ENCODE data around the gene EPB41L2.

The EPB41L2 gene

DNA sequence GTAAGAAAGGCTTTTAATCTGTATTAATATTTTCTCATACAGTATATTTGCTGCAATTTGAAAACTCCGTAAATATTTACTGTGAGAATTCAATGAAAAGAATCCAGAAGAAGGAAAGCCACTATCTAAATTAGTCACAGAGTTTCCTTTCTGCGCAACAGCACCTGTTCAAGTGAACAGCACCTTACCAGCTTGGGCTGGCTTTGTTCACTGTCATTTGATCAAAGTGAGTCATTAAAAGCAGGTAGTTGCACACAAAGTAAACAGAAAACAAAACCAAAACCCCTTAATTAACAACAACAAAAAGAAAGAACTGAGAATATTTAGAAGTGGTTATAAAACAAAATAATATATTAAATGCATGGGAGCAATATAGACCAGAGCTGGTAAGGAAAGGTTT, 223.0 kb downstream of the EPB41L2 start:
- Histone ChIP-seq H3K4me3 (ENCODE audit: low read length in 2 of 2) (no peak overlapping the region), H3K27me3 (ENCODE audit: control insufficient read depth in 2 of 2, insufficient read depth in 2 of 2, low read length in 2 of 2) (no peaks in the 10 kb centered on the region), H3K9me3 (ENCODE audit: control insufficient read depth in 2 of 2, low read length in 2 of 2) (no peaks in the 10 kb centered on the region), H3K9ac (ENCODE audit: low read depth in 1 of 2, low read length in 2 of 2) (no peak overlapping the region), H3K4me1 (ENCODE audit: control insufficient read depth in 2 of 2, insufficient read depth in 2 of 2, low read length in 2 of 2) (no peaks in the 10 kb centered on the region), H3K36me3 (ENCODE audit: control insufficient read depth in 2 of 2, insufficient read depth in 2 of 2, low read length in 2 of 2) (peaks cover 0 to 2% of the 10 kb centered on the region in 2 donors), H3K27ac (ENCODE audit: low read depth in 2 of 2, low read length in 2 of 2) (no peak overlapping the region)

DNA sequence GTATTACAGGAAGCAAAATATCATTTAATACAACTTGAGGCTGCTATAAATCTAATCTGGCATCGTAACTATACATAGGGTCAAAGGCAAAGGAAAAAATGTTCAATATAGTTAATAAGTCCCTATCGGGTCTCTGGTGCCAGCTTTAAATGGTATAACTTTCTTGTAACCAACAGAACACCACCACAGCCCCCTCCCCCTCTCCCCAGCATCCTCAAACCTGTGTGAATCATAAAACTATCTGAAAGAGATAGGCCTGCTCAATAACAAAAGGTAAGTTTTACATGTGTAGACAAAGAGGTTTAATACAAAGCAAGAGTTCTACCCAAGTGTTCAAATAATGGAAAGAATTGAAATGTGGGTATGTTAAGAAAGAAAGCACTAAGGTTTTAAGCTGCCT, 223.7 kb downstream of the EPB41L2 start:
- no peaks in the 10 kb centered on the region for H3K9me3 ChIP-seq (ENCODE audit: control insufficient read depth in 2 of 2, low read length in 2 of 2)
- no peak overlapping the region for H3K4me3 ChIP-seq (ENCODE audit: low read length in 2 of 2)
- H3K36me3 ChIP-seq (ENCODE audit: control insufficient read depth in 2 of 2, insufficient read depth in 2 of 2, low read length in 2 of 2): peaks cover 0 to 2% of the 10 kb centered on the region in 2 donors
- no peaks in the 10 kb centered on the region for H3K27me3 ChIP-seq (ENCODE audit: control insufficient read depth in 2 of 2, insufficient read depth in 2 of 2, low read length in 2 of 2)
- no peak overlapping the region for H3K9ac ChIP-seq (ENCODE audit: low read depth in 1 of 2, low read length in 2 of 2)
- no peaks in the 10 kb centered on the region for H3K4me1 ChIP-seq (ENCODE audit: control insufficient read depth in 2 of 2, insufficient read depth in 2 of 2, low read length in 2 of 2)
- H3K27ac ChIP-seq (ENCODE audit: low read depth in 2 of 2, low read length in 2 of 2): no peak overlapping the region

DNA sequence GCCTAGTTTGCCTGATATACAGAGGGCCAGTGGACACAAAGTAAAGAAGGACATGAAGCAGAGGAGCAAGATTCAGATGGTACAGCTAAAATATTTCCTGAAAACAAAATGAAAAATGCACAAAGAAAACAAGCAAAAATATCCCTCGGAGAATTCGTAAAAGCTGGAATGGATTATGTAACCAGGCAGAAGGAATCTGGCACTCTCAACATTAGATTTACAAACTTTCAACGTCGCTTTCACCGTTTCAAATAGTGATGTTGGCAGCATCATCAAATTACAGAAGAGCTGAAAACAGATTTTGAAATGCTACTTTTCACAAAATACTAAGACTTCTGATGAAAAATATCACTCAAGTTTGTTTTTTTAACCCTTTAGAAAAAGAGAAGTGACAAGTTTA, 224.1 kb downstream of the EPB41L2 start:
- Histone ChIP-seq H3K27me3 (ENCODE audit: control insufficient read depth in 2 of 2, insufficient read depth in 2 of 2, low read length in 2 of 2) (no peaks in the 10 kb centered on the region), H3K9me3 (ENCODE audit: control insufficient read depth in 2 of 2, low read length in 2 of 2) (no peaks in the 10 kb centered on the region), H3K9ac (ENCODE audit: low read depth in 1 of 2, low read length in 2 of 2) (no peak overlapping the region), H3K4me3 (ENCODE audit: low read length in 2 of 2) (no peak overlapping the region), H3K36me3 (ENCODE audit: control insufficient read depth in 2 of 2, insufficient read depth in 2 of 2, low read length in 2 of 2) (peaks cover 0 to 2% of the 10 kb centered on the region in 2 donors), H3K27ac (ENCODE audit: low read depth in 2 of 2, low read length in 2 of 2) (no peak overlapping the region), H3K4me1 (ENCODE audit: control insufficient read depth in 2 of 2, insufficient read depth in 2 of 2, low read length in 2 of 2) (no peaks in the 10 kb centered on the region)

DNA sequence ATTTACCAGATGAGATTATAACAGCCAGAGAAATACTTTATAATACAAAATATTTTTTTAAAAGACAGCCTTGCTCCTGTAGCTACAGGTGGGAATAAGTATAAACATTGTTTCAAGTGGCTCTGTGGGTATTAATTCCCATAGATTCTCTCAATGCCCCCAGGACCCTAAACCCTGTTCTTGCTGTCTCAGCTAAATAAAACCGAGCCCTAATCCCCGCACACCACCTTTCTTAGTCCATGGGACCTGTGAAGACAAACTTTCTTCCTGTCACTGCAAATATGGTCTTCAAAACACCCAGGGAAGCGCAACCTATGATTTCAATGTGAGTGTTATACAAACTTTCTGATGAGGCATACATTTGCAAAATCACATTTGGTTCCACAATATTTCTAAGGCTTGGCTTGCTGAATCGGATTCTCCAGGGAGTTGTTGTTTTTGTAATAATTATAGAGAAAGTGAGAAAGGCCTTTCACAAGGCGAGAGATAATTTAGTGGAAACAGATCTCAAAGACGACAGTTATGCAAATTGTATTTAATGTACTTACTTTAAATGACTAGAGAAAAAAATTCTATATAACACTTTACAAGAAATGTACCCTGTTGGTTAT, 224.7 kb downstream of the EPB41L2 start:
- Histone ChIP-seq H3K9me3 (ENCODE audit: control insufficient read depth in 2 of 2, low read length in 2 of 2) (no peaks in the 10 kb centered on the region), H3K27ac (ENCODE audit: low read depth in 2 of 2, low read length in 2 of 2) (no peak overlapping the region), H3K9ac (ENCODE audit: low read depth in 1 of 2, low read length in 2 of 2) (no peak overlapping the region), H3K27me3 (ENCODE audit: control insufficient read depth in 2 of 2, insufficient read depth in 2 of 2, low read length in 2 of 2) (no peaks in the 10 kb centered on the region), H3K4me3 (ENCODE audit: low read length in 2 of 2) (no peak overlapping the region), H3K36me3 (ENCODE audit: control insufficient read depth in 2 of 2, insufficient read depth in 2 of 2, low read length in 2 of 2) (peaks cover 0 to 2% of the 10 kb centered on the region in 2 donors), H3K4me1 (ENCODE audit: control insufficient read depth in 2 of 2, insufficient read depth in 2 of 2, low read length in 2 of 2) (no peaks in the 10 kb centered on the region)

DNA sequence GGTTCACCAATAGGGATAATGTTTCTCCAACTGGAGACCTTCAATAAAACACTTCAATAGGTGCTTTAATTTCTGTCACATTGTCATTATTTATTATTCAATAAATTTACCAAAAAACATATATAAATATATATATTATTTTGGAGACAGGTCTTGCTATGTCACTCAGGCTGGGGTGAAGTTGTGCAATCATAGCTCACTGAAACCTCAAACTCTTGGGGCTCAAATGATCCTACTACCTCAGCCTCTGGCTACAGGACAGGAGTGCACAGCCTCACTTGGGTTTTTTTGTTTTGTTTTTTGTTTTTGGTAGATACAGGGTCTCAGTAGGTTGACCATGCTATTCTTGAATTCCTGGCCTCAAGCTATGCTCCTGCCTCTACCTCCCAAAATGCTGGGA, 226.0 kb downstream of the EPB41L2 start:
- no peak overlapping the region for H3K9ac ChIP-seq (ENCODE audit: low read depth in 1 of 2, low read length in 2 of 2)
- no peak overlapping the region for H3K27ac ChIP-seq (ENCODE audit: low read depth in 2 of 2, low read length in 2 of 2)
- no peaks in the 10 kb centered on the region for H3K9me3 ChIP-seq (ENCODE audit: control insufficient read depth in 2 of 2, low read length in 2 of 2)
- no peaks in the 10 kb centered on the region for H3K4me1 ChIP-seq (ENCODE audit: control insufficient read depth in 2 of 2, insufficient read depth in 2 of 2, low read length in 2 of 2)
- H3K4me3 ChIP-seq (ENCODE audit: low read length in 2 of 2): no peak overlapping the region
- H3K36me3 ChIP-seq (ENCODE audit: control insufficient read depth in 2 of 2, insufficient read depth in 2 of 2, low read length in 2 of 2): peaks cover 0 to 2% of the 10 kb centered on the region in 2 donors
- H3K27me3 ChIP-seq (ENCODE audit: control insufficient read depth in 2 of 2, insufficient read depth in 2 of 2, low read length in 2 of 2): no peaks in the 10 kb centered on the region

DNA sequence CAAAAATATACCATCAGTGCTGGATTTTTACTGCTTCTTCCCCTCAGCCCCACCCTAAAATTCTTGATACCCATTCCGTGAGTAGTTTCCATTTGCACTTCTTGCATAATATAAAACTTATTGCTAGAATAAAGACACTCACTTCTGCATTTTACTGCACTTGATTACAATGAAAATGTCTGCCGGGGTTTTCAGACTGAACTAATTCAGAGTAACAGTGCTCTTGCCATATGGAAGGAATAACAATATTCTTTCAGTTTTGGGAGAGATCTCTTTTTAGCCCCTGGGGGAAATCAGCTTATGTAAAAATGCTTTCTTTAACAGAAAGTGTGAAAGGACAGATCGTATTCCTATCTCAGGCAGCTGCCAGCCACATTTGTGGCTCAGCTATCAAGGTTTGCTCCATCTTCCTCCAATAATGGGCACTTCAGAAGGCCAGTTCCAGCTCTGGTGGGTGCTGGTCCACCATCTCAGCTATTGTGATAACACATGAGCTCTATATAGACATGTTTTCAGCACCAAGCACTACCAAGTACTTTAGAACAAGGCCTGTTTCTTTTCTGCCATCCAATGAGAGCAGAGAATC, 226.9 kb downstream of the EPB41L2 start:
- H3K36me3 ChIP-seq (ENCODE audit: control insufficient read depth in 2 of 2, insufficient read depth in 2 of 2, low read length in 2 of 2): peaks cover 0 to 2% of the 10 kb centered on the region in 2 donors
- H3K4me3 ChIP-seq (ENCODE audit: low read length in 2 of 2): no peak overlapping the region
- H3K4me1 ChIP-seq (ENCODE audit: control insufficient read depth in 2 of 2, insufficient read depth in 2 of 2, low read length in 2 of 2): no peaks in the 10 kb centered on the region
- H3K27ac ChIP-seq (ENCODE audit: low read depth in 2 of 2, low read length in 2 of 2): no peak overlapping the region
- no peak overlapping the region for H3K9ac ChIP-seq (ENCODE audit: low read depth in 1 of 2, low read length in 2 of 2)
- H3K9me3 ChIP-seq (ENCODE audit: control insufficient read depth in 2 of 2, low read length in 2 of 2): no peaks in the 10 kb centered on the region
- H3K27me3 ChIP-seq (ENCODE audit: control insufficient read depth in 2 of 2, insufficient read depth in 2 of 2, low read length in 2 of 2): no peaks in the 10 kb centered on the region

DNA sequence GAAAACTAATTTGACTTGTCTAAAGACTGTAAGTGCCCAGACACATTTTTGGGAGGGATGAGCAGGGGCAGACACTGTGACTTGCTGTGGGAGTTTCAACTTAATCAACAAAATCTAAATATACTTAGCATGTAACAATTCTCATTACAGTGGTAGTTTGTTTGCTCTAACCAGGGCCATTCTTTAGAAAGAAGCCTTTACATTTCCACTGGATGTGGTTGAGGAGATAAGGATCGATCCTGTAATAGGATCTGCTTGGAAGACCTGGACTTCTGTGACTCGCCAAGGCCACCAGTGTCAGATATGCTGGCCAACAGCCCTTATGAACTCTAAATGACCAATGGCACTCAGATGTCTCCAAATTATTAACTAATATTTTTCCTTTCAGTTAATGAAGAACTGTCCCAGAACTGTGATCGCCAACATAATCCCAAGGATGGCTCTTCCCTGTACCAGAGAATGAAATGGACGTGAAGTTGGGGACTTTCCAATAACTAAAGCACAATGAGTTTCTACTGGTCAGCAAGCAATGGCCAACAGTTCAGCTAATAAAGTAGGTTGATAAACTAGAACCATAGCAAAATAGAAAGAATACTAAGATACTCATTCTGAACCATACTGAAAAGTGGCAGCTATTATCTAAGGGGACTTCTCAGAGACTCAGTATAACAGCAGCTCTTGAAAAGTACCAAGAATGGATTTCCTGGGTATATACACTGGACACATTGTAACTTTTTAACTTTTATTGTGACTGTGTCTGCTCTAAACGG, 228.4 kb downstream of the EPB41L2 start:
- Histone ChIP-seq H3K4me3 (ENCODE audit: low read length in 2 of 2) (no peak overlapping the region), H3K27me3 (ENCODE audit: control insufficient read depth in 2 of 2, insufficient read depth in 2 of 2, low read length in 2 of 2) (no peaks in the 10 kb centered on the region), H3K36me3 (ENCODE audit: control insufficient read depth in 2 of 2, insufficient read depth in 2 of 2, low read length in 2 of 2) (peaks cover 0 to 2% of the 10 kb centered on the region in 2 donors), H3K4me1 (ENCODE audit: control insufficient read depth in 2 of 2, insufficient read depth in 2 of 2, low read length in 2 of 2) (no peaks in the 10 kb centered on the region), H3K27ac (ENCODE audit: low read depth in 2 of 2, low read length in 2 of 2) (no peak overlapping the region), H3K9me3 (ENCODE audit: control insufficient read depth in 2 of 2, low read length in 2 of 2) (no peaks in the 10 kb centered on the region), H3K9ac (ENCODE audit: low read depth in 1 of 2, low read length in 2 of 2) (no peak overlapping the region)

DNA sequence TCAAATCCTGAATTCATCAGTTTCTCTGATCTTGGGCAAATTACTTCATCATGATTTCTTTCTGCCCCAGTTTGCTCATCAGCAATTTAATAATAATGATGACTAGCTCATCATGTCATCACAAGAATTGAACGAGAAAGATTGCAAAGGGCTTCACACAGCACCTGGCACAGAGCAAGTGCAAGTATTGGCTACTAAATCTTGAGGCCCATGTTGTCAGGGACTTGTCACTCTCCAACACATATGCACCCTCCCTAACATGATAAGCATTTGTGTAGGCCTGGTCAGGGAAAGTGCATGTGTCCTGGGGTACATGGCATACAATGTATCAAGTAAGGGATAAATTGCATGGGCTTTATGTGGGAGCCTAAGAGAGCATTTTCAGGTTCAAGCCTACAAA, 229.5 kb downstream of the EPB41L2 start:
- Histone ChIP-seq H3K4me1 (ENCODE audit: control insufficient read depth in 2 of 2, insufficient read depth in 2 of 2, low read length in 2 of 2) (no peaks in the 10 kb centered on the region), H3K27ac (ENCODE audit: low read depth in 2 of 2, low read length in 2 of 2) (no peak overlapping the region), H3K9ac (ENCODE audit: low read depth in 1 of 2, low read length in 2 of 2) (no peak overlapping the region), H3K36me3 (ENCODE audit: control insufficient read depth in 2 of 2, insufficient read depth in 2 of 2, low read length in 2 of 2) (no peaks in the 10 kb centered on the region), H3K27me3 (ENCODE audit: control insufficient read depth in 2 of 2, insufficient read depth in 2 of 2, low read length in 2 of 2) (no peaks in the 10 kb centered on the region), H3K4me3 (ENCODE audit: low read length in 2 of 2) (no peak overlapping the region), H3K9me3 (ENCODE audit: control insufficient read depth in 2 of 2, low read length in 2 of 2) (no peaks in the 10 kb centered on the region)

DNA sequence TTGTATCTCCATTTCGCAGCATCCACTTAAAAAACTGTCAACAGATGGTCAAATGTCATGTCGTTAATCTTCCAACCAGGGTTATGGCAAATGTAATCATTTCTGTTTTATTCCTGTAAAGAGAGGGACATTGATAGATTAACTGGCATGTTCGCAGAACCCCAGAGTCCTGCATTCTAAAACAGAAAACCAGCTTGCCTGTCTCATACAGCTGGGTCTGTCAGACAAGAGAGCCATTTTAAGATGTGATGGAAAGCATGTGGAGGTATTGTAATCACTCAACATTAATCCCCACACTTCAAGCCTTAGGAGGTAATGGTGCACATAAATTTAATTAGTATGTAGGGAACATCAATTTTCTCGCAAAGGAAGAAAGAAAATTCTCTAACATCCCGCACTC, 231.4 kb downstream of the EPB41L2 start:
- Histone ChIP-seq H3K27me3 (ENCODE audit: control insufficient read depth in 2 of 2, insufficient read depth in 2 of 2, low read length in 2 of 2) (no peaks in the 10 kb centered on the region), H3K9ac (ENCODE audit: low read depth in 1 of 2, low read length in 2 of 2) (no peak overlapping the region), H3K4me3 (ENCODE audit: low read length in 2 of 2) (no peak overlapping the region), H3K36me3 (ENCODE audit: control insufficient read depth in 2 of 2, insufficient read depth in 2 of 2, low read length in 2 of 2) (no peaks in the 10 kb centered on the region), H3K4me1 (ENCODE audit: control insufficient read depth in 2 of 2, insufficient read depth in 2 of 2, low read length in 2 of 2) (no peaks in the 10 kb centered on the region), H3K9me3 (ENCODE audit: control insufficient read depth in 2 of 2, low read length in 2 of 2) (no peaks in the 10 kb centered on the region), H3K27ac (ENCODE audit: low read depth in 2 of 2, low read length in 2 of 2) (no peak overlapping the region)

DNA sequence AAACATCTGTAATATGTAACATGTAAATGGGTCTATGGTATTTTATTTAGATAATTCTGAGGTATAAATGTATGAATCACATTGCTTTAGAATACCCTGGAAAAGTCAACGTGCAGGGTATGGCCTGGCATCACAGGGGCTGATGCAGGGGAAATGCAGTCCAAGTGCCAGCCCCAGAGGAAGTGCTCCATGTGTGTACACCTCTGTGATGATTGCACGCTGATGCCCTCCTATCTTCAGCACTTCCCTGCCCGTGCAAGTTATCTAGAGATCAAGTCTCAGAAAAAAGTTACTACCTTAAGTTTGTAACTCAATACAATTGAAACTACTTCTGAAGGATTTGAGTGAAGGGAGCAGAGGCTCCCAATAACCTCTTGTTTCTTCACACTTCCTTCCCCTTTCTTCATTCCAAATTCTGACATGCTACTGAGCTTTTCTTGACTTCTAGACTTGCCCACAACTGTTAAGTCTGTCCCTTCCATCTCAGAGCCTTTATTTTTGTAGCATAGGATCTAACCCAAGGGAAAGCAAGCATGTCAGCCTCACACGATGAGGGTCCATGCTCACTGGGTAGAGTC, 233.6 kb downstream of the EPB41L2 start:
- H3K4me3 ChIP-seq (ENCODE audit: low read length in 2 of 2): no peak overlapping the region
- H3K9me3 ChIP-seq (ENCODE audit: control insufficient read depth in 2 of 2, low read length in 2 of 2): no peaks in the 10 kb centered on the region
- H3K4me1 ChIP-seq (ENCODE audit: control insufficient read depth in 2 of 2, insufficient read depth in 2 of 2, low read length in 2 of 2): no peaks in the 10 kb centered on the region
- no peak overlapping the region for H3K27ac ChIP-seq (ENCODE audit: low read depth in 2 of 2, low read length in 2 of 2)
- H3K36me3 ChIP-seq (ENCODE audit: control insufficient read depth in 2 of 2, insufficient read depth in 2 of 2, low read length in 2 of 2): no peaks in the 10 kb centered on the region
- H3K9ac ChIP-seq (ENCODE audit: low read depth in 1 of 2, low read length in 2 of 2): no peak overlapping the region
- no peaks in the 10 kb centered on the region for H3K27me3 ChIP-seq (ENCODE audit: control insufficient read depth in 2 of 2, insufficient read depth in 2 of 2, low read length in 2 of 2)

Data from mucosa of rectum (tissue), 2 donors.